Panc1 (cell line): ENCODE results near the gene ZNF805.

Source experiments
- POLR2AphosphoS5 ChIP-seq: IDR thresholded peaks from 2 replicates; pipeline ENCODE4 v1.6.1; 2012; ENCODE audit warnings: mild to moderate bottlenecking, low read depth, low read length, moderate library complexity
- SIN3A ChIP-seq: IDR thresholded peaks from 2 replicates; pipeline ENCODE4 v1.6.1; 2012; ENCODE audit warnings: low read depth, mild to moderate bottlenecking, low read length, moderate library complexity, borderline replicate concordance; ENCODE audit not compliant: insufficient read depth
- TCF7L2 ChIP-seq: IDR thresholded peaks from 2 replicates; pipeline ENCODE4 v1.6.1; 2011; ENCODE audit warnings: mild to moderate bottlenecking, low read depth, low read length, inconsistent platforms
- TF ChIP-seq, protein P1 (sequence below), 2 experiments: IDR thresholded peaks; 2 replicates each; pipeline ENCODE4 v1.6.1; 2011 to 2012; ENCODE audit warnings: low read depth in 2 of 2, control low read depth in 1 of 2, low read length in 1 of 2, mild to moderate bottlenecking in 1 of 2, moderate library complexity in 1 of 2; ENCODE audit not compliant: insufficient read depth in 1 of 2
- TF ChIP-seq, protein P2 (sequence below): fragments of 450-650 bp; IDR thresholded peaks from 2 replicates; pipeline ENCODE4 v1.5.1; 2017; ENCODE audit warnings: mild to moderate bottlenecking

DNA sequence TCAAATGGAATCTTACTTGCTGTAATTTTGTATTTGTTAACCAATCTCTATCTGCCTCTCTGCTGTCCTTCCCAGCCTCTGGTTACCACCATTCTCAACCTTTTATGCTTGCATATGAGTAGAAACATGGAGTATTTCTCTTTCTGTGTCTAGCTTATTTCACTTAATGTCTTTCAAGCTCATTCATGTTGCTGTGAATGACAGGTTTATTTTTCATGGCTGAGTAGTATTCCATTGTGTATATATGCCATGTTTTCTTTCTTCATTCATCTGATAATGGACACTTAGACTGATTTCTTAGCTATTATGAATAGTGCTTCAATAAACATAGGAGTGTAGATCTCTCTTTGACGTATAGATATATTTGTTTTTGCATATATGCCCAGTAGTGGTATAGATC, 53.3 kb downstream of the ZNF805 start:
- TF ChIP-seq, protein P1, sequence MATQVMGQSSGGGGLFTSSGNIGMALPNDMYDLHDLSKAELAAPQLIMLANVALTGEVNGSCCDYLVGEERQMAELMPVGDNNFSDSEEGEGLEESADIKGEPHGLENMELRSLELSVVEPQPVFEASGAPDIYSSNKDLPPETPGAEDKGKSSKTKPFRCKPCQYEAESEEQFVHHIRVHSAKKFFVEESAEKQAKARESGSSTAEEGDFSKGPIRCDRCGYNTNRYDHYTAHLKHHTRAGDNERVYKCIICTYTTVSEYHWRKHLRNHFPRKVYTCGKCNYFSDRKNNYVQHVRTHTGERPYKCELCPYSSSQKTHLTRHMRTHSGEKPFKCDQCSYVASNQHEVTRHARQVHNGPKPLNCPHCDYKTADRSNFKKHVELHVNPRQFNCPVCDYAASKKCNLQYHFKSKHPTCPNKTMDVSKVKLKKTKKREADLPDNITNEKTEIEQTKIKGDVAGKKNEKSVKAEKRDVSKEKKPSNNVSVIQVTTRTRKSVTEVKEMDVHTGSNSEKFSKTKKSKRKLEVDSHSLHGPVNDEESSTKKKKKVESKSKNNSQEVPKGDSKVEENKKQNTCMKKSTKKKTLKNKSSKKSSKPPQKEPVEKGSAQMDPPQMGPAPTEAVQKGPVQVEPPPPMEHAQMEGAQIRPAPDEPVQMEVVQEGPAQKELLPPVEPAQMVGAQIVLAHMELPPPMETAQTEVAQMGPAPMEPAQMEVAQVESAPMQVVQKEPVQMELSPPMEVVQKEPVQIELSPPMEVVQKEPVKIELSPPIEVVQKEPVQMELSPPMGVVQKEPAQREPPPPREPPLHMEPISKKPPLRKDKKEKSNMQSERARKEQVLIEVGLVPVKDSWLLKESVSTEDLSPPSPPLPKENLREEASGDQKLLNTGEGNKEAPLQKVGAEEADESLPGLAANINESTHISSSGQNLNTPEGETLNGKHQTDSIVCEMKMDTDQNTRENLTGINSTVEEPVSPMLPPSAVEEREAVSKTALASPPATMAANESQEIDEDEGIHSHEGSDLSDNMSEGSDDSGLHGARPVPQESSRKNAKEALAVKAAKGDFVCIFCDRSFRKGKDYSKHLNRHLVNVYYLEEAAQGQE (IDR thresholded peaks at IDR 0.05; ENCODE audit: insufficient read depth in 1 of 2, low read depth in 2 of 2, low read length in 1 of 2) = no peak
- TF ChIP-seq, protein P2, sequence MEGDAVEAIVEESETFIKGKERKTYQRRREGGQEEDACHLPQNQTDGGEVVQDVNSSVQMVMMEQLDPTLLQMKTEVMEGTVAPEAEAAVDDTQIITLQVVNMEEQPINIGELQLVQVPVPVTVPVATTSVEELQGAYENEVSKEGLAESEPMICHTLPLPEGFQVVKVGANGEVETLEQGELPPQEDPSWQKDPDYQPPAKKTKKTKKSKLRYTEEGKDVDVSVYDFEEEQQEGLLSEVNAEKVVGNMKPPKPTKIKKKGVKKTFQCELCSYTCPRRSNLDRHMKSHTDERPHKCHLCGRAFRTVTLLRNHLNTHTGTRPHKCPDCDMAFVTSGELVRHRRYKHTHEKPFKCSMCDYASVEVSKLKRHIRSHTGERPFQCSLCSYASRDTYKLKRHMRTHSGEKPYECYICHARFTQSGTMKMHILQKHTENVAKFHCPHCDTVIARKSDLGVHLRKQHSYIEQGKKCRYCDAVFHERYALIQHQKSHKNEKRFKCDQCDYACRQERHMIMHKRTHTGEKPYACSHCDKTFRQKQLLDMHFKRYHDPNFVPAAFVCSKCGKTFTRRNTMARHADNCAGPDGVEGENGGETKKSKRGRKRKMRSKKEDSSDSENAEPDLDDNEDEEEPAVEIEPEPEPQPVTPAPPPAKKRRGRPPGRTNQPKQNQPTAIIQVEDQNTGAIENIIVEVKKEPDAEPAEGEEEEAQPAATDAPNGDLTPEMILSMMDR = no peak
- TF ChIP-seq SIN3A = no peak
- no peak for TF ChIP-seq POLR2AphosphoS5
- no peak for TF ChIP-seq TCF7L2
